HUES6 (cell line): ENCODE results near the gene IFITM10.
A peak's percentile ranks its signal among the peaks of the same experiment; 100 is the strongest.
"Not testable (repeated sequence)": the region's sequence is repeated elsewhere in the genome, so short reads cannot be mapped to it uniquely, and the experiment has no call there.

Experiments used
- H3K27ac ChIP-seq: 2 replicates; pipeline ENCODE4 v1.7.0; 2013; ENCODE audit warnings: low read depth, mild to moderate bottlenecking, low read length, inconsistent platforms
- H3K27me3 ChIP-seq: 2 replicates; pipeline ENCODE4 v1.6.1; 2013; ENCODE audit warnings: low read length; ENCODE audit not compliant: control insufficient read depth, insufficient read depth
- H3K36me3 ChIP-seq: 2 replicates; pipeline ENCODE4 v1.6.1; 2013; ENCODE audit warnings: low read length; ENCODE audit not compliant: control insufficient read depth, insufficient read depth
- H3K4me1 ChIP-seq: 2 replicates; pipeline ENCODE4 v1.6.1; 2013; ENCODE audit warnings: low read length; ENCODE audit not compliant: control insufficient read depth, insufficient read depth
- H3K4me3 ChIP-seq: 2 replicates; pipeline ENCODE4 v1.5.1; 2013; ENCODE audit warnings: low read depth, low read length
- H3K9ac ChIP-seq: one replicate; pipeline ENCODE4 v1.6.1; 2013; ENCODE audit warnings: mild to moderate bottlenecking, low read length
- H3K9me3 ChIP-seq: 2 replicates; pipeline ENCODE4 v1.6.1; 2013; ENCODE audit warnings: low read depth, low read length; ENCODE audit not compliant: control insufficient read depth, insufficient read depth

IFITM10 gene

DNA sequence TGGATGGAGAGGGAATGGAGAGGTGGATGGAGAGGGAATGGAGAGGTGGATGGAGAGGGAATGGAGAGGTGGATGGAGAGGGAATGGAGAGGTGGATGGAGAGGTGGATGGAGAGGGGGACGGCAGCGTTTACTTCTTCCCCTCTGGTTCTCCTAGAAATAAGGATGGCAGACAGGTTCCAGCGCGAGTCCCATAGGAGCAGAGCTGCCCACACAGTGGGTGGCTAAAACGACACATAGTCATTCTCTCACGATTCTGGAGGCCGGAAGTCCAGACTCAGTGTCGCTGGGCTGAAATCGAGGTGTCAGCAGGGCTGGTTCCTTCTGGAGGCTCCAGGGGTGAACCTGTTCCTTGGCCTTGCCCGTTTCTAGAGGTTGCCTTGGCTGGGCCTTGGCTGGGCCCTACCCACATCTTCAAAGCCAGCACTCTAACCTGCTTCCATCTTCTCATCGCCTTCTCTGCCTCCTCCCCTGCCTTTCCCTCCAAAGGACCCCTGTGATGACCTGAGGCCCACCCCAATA, 26.0 kb upstream of the IFITM10 start:
- Histone ChIP-seq H3K36me3 (no peaks in the 10 kb centered on the region), H3K27me3 (no peaks in the 10 kb centered on the region; the same call in 1 of the 2 replicates), H3K9me3 (no peaks in the 10 kb centered on the region), H3K4me3 (no peak overlapping the region), H3K27ac (no peak overlapping the region), H3K9ac (no peak overlapping the region), H3K4me1 (peaks cover 12% of the 10 kb centered on the region)

DNA sequence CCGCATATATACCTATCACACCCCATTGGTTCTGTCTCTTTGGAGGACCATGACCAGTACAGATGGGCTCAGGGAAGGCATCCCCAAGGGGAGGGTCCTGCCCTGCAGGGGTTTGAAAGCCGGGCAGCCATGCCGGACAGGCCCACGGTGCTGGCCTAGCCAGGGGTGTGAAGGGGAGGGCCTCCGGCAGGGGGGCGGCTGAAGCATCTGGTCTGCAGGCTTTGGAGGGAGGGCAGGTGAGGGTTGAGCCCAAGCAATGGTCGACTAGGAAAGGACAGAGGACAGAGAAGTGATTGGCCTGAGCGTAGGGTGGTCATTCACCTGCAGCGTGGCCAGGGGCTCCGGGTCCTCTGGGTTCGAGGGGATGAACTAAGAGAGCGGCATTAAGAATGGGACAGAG, 24.5 kb upstream of the IFITM10 start:
- Histone ChIP-seq H3K4me3 (no peak overlapping the region), H3K4me1 (peaks cover 12% of the 10 kb centered on the region), H3K9me3 (no peaks in the 10 kb centered on the region), H3K27ac (no peak overlapping the region), H3K27me3 (no peaks in the 10 kb centered on the region; the same call in 1 of the 2 replicates), H3K9ac (no peak overlapping the region), H3K36me3 (no peaks in the 10 kb centered on the region)

DNA sequence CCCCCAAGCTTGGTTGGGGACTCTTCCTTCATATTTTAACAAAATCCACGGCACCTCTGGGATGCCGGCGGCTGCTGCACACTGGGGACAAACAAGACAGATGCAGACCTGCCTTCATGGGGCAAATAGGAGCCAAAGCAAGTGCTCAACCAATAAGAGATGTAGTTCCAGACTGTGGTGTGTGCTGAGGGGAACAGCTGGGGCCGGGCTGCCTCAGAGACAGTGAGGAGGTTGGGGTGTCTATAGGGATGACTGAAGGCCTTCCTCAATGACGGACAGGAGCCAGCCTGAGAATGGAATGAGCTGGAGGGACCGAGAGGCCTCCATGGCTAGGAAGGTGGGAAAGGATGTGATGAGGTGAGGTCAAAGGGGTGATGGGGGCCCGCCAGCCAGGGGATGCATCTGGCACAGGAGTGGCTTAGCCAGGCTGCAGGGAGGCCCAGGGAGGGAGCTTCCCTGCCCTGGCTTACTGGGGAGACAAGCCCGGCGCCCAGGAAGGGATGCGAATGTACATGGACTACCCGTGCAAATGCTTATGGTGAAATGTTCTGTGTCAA, 23.7 kb upstream of the IFITM10 start:
- no peak overlapping the region for H3K9ac ChIP-seq
- no peak overlapping the region for H3K27ac ChIP-seq
- no peaks in the 10 kb centered on the region for H3K36me3 ChIP-seq
- no peaks in the 10 kb centered on the region; the same call in 1 of the 2 replicates for H3K27me3 ChIP-seq
- no peak overlapping the region for H3K4me3 ChIP-seq
- H3K9me3 ChIP-seq: no peaks in the 10 kb centered on the region
- H3K4me1 ChIP-seq: peaks cover 12% of the 10 kb centered on the region

DNA sequence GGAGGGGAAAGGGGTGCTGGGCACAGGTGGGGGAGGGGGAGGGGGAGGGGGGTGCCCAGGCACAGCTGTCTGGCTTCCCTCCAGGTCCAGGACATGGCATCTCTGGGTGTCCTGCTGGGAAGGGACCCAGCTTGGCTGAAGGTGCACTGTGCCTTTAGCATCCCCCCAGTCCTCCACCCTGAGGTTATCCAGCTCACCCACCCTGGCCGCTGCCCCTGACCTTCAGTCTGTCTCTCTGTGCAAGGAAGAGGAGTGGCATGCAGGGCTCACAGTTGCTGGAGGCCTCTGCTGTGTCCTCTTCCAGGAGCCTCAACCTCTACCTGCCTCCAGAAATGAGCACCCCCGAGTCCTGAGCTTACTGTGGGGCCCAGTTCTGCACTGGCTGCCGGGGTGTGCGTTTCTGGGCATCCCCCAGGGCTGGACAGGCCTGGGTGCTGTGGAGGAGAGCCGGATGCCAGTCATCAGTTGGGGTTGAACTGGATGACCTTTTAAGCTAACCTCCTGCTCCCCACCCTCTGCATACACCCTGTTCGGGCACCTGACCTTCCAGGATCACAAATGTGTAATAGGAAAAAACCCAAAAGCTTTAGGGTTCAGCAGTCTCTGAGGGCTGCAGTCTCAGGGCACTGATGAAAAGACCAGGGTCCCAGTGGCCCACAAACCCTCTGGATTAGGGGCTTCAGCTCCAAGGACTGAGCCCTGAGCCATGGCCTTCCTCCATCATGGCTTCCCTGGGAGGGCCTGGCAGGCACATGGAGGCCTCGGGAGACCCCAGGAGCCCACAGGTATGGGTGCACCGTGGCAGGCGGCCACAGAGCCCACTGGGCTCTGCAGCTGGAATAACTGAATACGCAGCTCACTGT, 23.0 kb upstream of the IFITM10 start:
- Histone ChIP-seq H3K27ac (no peak overlapping the region), H3K4me3 (no peak overlapping the region), H3K9ac (no peak overlapping the region), H3K4me1 (peaks cover 12% of the 10 kb centered on the region), H3K36me3 (no peaks in the 10 kb centered on the region), H3K9me3 (no peaks in the 10 kb centered on the region), H3K27me3 (no peaks in the 10 kb centered on the region; the same call in 1 of the 2 replicates)

DNA sequence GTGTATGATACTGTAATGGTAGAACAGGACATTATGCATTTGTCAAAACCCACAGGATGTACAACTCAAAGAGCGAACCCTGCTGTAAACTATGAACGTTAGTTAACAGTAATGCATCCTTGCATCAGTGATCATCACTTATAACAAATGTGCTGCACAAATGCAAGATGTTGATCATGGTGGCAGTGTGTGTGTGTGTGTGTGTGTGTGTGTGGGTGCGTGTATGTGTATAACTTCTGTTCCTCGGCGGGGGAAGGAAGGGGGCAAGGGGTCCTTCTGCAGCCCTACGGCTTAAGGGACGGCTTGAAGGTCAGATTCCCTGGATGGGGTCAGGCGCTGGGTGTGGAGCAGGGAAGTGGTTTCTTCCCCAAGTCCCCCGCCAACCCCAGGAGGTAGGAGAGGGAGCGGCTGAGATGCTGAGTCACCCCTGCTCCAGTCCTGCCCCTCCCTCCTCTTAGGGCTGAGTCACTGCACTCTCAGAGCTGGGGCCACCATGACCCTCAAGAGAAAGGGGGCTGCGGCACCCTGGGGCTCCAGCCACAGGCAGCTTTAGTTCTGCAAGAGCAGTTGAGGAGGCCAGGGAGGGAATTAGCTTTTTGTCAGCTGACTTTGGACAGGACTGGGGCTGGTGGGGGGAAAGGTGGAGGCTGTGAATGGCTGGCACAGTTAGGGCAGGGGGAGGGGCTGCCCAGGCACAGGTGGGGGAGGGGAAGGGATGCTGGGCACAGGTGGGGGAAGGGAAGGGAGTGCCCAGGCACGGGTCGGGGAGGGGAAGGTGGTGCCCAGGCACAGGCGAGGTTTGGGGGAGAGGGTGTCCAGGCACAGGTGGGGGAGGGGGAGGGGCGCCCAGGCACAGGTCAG, 22.1 kb upstream of the IFITM10 start:
- Histone ChIP-seq H3K27ac (no peak overlapping the region), H3K36me3 (no peaks in the 10 kb centered on the region), H3K4me1 (peaks cover 12% of the 10 kb centered on the region), H3K27me3 (no peaks in the 10 kb centered on the region; the same call in 1 of the 2 replicates), H3K9ac (peak overlapping the region; percentile 27), H3K9me3 (no peaks in the 10 kb centered on the region), H3K4me3 (peak overlapping the region; percentile 8; the same call in 1 of the 2 replicates)

DNA sequence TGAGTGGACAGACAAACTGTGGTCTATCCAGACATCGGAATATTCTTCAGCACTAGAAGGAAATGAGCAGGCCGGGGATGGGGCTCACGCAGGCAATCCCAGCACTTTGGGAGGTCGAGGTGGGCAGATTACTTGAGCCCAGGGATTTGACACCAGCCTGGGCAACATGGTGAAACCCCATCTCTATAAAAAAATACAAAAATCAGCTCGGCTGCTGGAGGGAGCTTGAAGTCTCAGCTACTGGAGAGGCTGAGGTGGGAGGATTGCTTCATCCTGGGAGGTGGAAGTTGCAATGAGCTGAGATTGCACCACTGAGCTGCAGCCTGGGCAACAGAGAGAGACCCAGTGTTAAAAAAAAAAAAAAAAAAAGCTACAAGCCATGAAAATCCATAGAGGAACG, 21.3 kb upstream of the IFITM10 start:
- no peak overlapping the region for H3K9ac ChIP-seq
- no peak overlapping the region for H3K4me3 ChIP-seq
- H3K36me3 ChIP-seq: no peaks in the 10 kb centered on the region
- peaks cover 12% of the 10 kb centered on the region for H3K4me1 ChIP-seq
- H3K27ac ChIP-seq: no peak overlapping the region
- no peaks in the 10 kb centered on the region; the same call in 1 of the 2 replicates for H3K27me3 ChIP-seq
- H3K9me3 ChIP-seq: no peaks in the 10 kb centered on the region

DNA sequence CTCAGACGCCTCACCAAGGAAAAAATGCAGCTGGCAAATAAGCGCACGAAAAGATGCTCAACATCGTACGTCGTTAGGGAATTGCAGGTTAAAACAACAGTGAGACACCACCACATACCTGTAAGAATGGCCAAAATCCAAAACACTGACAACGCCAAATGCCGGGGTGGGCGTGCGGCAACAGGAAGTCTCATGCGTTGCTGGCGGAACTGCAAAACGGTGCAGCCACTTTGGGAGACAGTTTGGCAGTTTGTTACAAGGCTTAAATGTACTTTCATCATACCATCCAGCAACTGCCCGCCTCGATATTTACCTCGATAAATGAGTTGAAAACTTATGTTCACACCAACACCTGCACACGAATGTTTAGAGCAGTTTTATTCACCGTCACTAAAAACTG, 20.9 kb upstream of the IFITM10 start:
- Histone ChIP-seq H3K4me1 (peaks cover 12% of the 10 kb centered on the region), H3K27me3 (no peaks in the 10 kb centered on the region), H3K27ac (no peak overlapping the region), H3K36me3 (no peaks in the 10 kb centered on the region), H3K4me3 (no peak overlapping the region), H3K9ac (no peak overlapping the region), H3K9me3 (no peaks in the 10 kb centered on the region)

DNA sequence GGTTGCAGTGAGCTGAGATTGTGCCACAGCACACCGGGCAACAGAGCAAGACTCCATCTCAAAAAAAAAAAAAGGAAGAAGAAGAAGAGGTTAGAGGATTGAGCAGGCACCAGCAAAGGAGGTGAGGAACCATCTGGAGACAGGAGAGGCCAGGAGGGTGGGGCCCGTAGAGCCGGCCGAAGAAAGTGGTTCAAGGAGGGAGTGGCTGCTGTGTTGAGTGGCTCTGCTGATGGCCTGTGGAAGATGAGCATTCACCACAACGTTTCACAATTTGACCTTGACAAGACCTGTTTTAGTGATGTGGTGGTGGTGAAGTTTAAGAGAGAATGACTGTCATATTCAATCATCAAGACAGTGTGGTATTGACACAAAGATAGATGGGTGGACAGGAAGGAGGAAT, 20.1 kb upstream of the IFITM10 start:
- Histone ChIP-seq H3K9me3 (no peaks in the 10 kb centered on the region), H3K27ac (no peak overlapping the region), H3K4me1 (peaks cover 12% of the 10 kb centered on the region), H3K36me3 (no peaks in the 10 kb centered on the region), H3K9ac (no peak overlapping the region), H3K27me3 (no peaks in the 10 kb centered on the region), H3K4me3 (no peak overlapping the region)

DNA sequence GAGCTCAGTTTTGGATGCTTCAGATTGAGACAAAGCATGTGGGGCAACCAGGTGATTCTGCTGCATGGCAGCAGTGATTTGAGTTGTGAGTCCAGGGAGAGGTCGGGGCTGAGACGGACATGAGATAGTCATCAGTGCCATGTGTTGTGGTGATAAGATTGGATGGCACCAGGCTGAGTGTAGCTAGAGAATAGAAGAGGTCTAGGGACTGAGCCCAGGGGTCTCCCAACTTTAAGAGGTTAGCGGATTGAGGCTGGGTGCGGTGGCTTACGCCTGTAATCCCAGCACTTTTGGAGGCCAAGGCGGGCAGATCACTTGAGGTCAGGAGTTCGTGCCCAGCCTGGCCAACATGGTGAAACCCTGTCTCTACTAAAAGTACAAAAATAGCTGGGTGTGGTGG, 19.7 kb upstream of the IFITM10 start:
- peaks cover 12% of the 10 kb centered on the region for H3K4me1 ChIP-seq
- H3K27ac ChIP-seq: no peak overlapping the region
- H3K27me3 ChIP-seq: no peaks in the 10 kb centered on the region
- no peaks in the 10 kb centered on the region for H3K9me3 ChIP-seq
- no peaks in the 10 kb centered on the region for H3K36me3 ChIP-seq
- no peak overlapping the region for H3K4me3 ChIP-seq
- H3K9ac ChIP-seq: no peak overlapping the region

DNA sequence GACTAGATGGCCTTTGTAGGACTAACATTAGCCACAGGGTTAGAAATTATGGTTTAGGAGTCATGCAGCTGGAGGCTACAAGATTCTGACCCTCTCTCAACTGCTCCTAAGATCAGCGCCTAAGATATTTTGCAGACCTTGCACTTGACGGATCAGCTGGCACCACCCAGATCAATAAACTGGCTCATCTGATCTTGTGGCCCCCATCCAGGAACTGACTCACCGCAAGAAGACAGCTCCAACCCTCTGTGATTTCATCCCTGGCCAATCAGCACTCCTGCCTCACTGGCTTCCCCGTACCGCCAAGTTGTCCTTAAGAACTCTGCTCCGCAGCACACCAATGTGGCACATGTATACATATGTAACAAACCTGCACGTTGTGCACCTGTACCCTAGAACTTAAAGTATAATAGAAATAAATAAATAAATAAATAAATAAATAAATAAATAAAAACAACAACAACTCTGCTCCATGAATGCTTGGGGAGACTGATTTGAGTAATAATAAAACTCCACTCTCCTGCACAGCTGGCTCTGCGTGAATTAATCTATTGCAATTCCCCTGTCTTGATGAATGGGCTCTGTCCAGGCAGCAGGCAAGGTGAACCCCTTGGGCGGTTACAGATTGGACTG, 19.0 kb upstream of the IFITM10 start:
- not testable (repeated sequence) for H3K27me3 ChIP-seq, H3K9me3 ChIP-seq, H3K27ac ChIP-seq, H3K9ac ChIP-seq, H3K4me3 ChIP-seq, H3K36me3 ChIP-seq
- peaks cover 12% of the 10 kb centered on the region for H3K4me1 ChIP-seq
